Retina (tissue), 1 donor: ENCODE results near the gene TTC32.

Experiments used
- DNase-seq: peaks from one replicate; pipeline ENCODE4 v3.0.0-alpha.2; 2016

The TTC32 gene

DNA sequence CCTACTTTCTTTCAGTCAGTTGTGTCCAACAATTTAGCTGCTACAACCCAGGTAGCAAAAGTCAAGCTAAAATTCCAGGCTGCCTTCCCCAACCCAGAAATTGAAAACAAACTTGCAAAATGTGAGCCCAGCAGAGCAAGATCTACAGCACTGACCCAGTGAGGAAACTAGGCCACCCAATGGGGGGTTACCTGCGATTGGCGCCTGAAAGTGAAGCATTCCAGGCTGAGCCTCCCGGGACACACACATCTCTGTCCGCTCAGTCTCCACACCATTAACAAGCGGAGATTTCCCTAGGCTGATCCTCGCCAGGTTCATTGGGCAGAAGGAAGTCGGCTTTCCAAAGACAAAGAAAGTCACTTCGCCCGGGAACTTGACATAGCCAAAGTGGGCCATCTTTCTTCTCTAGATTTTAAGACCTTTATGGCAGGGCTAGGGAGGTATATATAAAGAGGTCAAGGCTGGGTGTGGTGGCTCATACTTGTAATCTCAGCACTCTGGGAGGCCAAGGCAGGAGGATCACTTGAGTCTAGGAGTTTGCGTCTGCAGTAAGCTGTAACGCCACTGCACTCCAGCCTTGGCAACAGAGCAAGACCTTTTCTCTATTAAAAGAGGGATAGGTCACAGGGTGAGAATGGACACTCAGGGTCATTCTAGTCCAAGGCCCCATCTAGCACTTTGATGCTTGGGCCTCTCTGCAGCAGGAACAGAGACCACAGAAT lies 53.6 kb downstream of the TTC32 start:
- DNase-seq, result no peak

DNA sequence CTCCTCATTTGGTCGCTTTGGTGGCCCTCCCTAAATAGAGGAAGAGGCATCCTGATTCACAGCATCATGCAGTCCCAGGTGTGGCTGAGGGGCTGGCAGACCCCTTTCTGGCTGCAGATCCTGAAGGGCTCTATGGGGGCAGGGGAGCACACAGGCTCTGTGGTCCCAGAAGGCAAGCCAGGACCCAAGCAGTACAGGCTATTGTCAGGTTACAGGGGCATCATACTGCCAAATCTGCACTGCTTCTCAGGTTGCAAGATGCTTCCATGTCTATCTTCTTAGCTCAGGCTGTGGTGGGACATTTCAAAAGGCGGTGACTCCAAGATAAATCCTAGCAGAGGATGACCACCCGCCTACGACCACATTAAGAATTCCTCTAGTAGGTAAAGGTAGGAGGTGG lies 54.3 kb downstream of the TTC32 start:
- DNase-seq, result no peak
